ENCODE measurements around the gene WT1. TPM values are rescaled to one million over a fixed set of nuclear protein-coding genes. Genes with fewer than 3 reads are reported as not detected.

Gene WT1
- total and polyA plus RNA-seq, 2 donors: 0.05 to 2.3 TPM

DNA sequence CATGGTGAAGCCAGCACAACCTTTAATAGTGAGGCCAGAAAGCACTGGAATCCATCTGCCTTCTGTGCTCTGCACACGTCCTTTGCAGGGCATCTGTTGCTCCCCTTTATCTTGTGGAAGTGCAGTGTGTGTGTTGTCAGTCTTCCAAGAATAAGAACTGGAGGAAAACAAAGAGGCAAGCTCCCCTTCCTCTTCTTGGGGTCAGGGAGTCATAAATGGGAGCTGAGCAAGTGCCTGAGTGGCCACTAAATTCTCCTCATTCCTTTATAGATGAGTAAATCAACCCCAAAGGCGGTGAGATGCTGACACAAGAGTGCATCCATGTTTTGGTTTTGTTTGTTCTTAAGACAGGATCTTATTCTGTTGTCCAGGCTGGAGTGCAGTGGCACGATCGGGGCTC, 38.3 kb downstream of the WT1 start:
- Histone ChIP-seq H3K4me3 (ENCODE audit: low read depth, low read length) (no peak overlapping the region), H3K4me1 (ENCODE audit: insufficient read depth) (no peaks in the 10 kb centered on the region), H3K27ac (ENCODE audit: low read depth) (no peak overlapping the region), H3K36me3 (ENCODE audit: insufficient read depth) (no peaks in the 10 kb centered on the region)
- no peak for DNase-seq (ENCODE audit: extremely low spot score)
- 77% methylated on average over 4 of the region's 4 CpGs for WGBS

DNA sequence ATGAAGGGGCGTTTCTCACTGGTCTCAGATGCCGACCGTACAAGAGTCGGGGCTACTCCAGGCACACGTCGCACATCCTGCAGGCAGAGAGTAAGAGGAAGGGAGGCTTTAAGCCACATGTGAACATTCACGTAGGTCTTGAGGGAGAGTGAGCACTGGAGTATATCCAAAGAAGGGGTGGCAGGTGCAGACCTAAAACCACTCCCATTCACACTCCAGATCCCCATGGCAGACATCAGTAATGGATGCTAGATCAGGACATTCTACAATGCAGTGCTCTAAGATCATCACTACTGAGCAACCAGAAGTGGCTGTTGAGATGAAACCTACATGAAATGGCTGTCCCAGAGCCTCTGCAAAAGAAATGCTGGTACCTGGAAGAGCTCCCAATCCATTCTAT, 39.0 kb downstream of the WT1 start:
- Histone ChIP-seq H3K4me1 (ENCODE audit: insufficient read depth) (no peaks in the 10 kb centered on the region), H3K27ac (ENCODE audit: low read depth) (no peak overlapping the region), H3K4me3 (ENCODE audit: low read depth, low read length) (no peak overlapping the region), H3K36me3 (ENCODE audit: insufficient read depth) (no peaks in the 10 kb centered on the region)
- WGBS: 84% methylated on average over 7 of the region's 7 CpGs
- no peak for DNase-seq (ENCODE audit: extremely low spot score)

GRCh38 chr11:32395127-32395526, 40.2 kb downstream of the WT1 start:
- 58% methylated on average over 4 of the region's 4 CpGs for WGBS

DNA sequence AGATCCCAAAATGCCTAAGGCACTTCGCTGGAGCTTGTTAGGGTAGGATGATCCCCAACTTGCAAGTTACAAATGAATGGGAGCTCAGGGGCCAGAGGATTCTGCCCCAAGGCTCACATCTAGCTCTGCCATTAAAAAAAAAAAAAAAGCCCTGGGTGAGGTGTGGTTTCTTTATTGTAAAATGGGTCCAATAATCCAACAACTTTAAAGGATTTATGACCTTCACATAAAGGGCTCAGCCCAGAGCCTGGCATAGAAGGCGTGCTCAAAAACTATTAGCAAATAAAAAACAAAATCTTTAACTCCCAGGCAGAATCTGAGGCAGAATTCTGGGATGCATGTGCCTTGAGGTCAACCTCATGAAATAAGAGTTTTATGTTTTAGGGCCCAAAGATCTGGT, 42.5 kb downstream of the WT1 start:
- Histone ChIP-seq H3K4me3 (ENCODE audit: low read depth, low read length) (no peak overlapping the region), H3K36me3 (ENCODE audit: insufficient read depth) (no peaks in the 10 kb centered on the region), H3K4me1 (ENCODE audit: insufficient read depth) (no peaks in the 10 kb centered on the region), H3K27ac (ENCODE audit: low read depth) (no peak overlapping the region)
- DNase-seq (ENCODE audit: extremely low spot score): no peak
- 66% methylated on average over 2 of the region's 2 CpGs for WGBS

More at GRCh38 chr11:32395127-32395526, 40.2 kb downstream of the WT1 start:
- Histone ChIP-seq H3K27ac (ENCODE audit: low read depth) (no peak overlapping the region), H3K4me1 (ENCODE audit: insufficient read depth) (no peaks in the 10 kb centered on the region), H3K4me3 (ENCODE audit: low read depth, low read length) (no peak overlapping the region), H3K36me3 (ENCODE audit: insufficient read depth) (no peaks in the 10 kb centered on the region)
- DNase-seq (ENCODE audit: extremely low spot score): no peak

DNA sequence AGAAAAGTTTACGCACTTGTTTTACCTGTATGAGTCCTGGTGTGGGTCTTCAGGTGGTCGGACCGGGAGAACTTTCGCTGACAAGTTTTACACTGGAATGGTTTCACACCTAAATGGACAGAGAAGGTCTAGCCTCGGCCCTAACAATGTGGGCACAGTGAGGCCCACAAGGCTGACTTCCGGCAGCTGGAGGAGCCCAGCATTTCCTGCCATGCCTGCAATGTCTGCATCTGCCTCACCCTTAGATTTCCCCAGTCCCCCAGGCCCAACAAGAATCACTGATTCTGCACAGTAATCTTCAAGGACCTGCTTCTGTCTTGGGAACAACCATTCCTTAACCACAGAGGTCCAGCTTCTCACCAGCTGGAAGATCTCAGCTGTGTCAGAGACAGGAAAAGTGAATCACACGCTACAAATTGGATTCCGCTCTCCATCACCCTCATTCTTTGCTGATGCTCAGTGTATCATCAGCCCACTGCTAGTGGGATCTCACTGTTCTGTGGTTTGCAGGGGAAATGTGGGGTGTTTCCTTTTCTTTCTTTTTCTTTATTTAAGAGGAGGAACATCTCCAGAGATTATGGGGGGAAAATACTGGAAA, 43.3 kb downstream of the WT1 start:
- H3K4me3 ChIP-seq (ENCODE audit: low read depth, low read length): no peak overlapping the region
- H3K4me1 ChIP-seq (ENCODE audit: insufficient read depth): no peaks in the 10 kb centered on the region
- DNase-seq (ENCODE audit: extremely low spot score): no peak
- no peak overlapping the region for H3K27ac ChIP-seq (ENCODE audit: low read depth)
- no peaks in the 10 kb centered on the region for H3K36me3 ChIP-seq (ENCODE audit: insufficient read depth)
- whole genome bisulfite sequencing: 78% methylated on average over 8 of the region's 8 CpGs

- no peaks in the 10 kb centered on the region for H3K4me1 ChIP-seq (ENCODE audit: insufficient read depth)
- H3K36me3 ChIP-seq (ENCODE audit: insufficient read depth): no peaks in the 10 kb centered on the region
- no peak for DNase-seq (ENCODE audit: extremely low spot score)
- no peak overlapping the region for H3K27ac ChIP-seq (ENCODE audit: low read depth)
- H3K4me3 ChIP-seq (ENCODE audit: low read depth, low read length): no peak overlapping the region
- 84% methylated on average over 3 of the region's 3 CpGs for WGBS
These were observed 43.9 kb downstream of the WT1 start for GRCh38 chr11:32391479-32391878.

- DNase-seq (ENCODE audit: extremely low spot score): no peak
- Histone ChIP-seq H3K36me3 (ENCODE audit: insufficient read depth) (no peaks in the 10 kb centered on the region), H3K4me1 (ENCODE audit: insufficient read depth) (no peaks in the 10 kb centered on the region), H3K4me3 (ENCODE audit: low read depth, low read length) (no peak overlapping the region), H3K27ac (ENCODE audit: low read depth) (no peak overlapping the region)
- 100% methylated on average over 1 of the region's 1 CpG for WGBS
These were observed 44.6 kb downstream of the WT1 start for GRCh38 chr11:32390712-32391111.

DNA sequence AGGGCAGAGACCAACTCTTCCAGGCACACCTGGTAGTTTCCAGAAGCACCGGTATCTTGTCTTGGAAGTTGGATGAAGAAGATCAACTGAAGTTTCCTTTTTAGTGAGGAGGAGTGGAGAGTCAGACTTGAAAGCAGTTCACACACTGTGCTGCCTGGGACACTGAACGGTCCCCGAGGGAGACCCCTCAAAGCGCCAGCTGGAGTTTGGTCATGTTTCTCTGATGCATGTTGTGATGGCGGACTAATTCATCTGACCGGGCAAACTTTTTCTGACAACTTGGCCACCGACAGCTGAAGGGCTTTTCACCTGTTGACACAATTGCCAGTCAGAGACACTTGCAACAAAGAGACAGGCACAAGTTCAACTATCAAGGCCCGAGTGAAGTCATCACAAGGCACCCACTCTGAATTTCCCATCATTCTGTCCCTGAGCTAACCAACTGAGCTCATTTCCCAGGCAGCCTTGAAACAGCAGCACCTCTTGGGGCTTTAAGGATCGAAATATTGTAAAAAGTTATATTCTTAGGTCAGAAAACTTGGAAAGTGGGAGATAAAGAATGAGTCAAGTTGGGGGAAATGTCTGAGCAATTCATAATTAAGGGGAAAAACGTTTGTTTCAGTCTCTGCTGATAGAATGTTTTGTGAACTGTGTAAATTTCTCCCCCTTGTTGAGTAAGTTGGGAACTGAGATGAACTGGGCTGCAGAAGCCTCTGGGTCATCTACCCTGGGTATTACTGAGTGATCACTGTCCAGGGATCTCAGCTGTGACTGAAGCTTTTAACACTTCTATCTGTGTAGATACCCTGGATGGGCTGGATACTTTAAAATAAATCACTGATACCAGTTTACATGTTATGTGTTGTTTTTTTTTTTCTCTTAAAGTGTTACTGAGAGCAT, 46.2 kb downstream of the WT1 start:
- H3K36me3 ChIP-seq (ENCODE audit: insufficient read depth): no peaks in the 10 kb centered on the region
- no peak for DNase-seq (ENCODE audit: extremely low spot score)
- no peaks in the 10 kb centered on the region for H3K4me1 ChIP-seq (ENCODE audit: insufficient read depth)
- H3K27ac ChIP-seq (ENCODE audit: low read depth): no peak overlapping the region
- H3K4me3 ChIP-seq (ENCODE audit: low read depth, low read length): no peak overlapping the region
- WGBS: 87% methylated on average over 10 of the region's 10 CpGs

DNA sequence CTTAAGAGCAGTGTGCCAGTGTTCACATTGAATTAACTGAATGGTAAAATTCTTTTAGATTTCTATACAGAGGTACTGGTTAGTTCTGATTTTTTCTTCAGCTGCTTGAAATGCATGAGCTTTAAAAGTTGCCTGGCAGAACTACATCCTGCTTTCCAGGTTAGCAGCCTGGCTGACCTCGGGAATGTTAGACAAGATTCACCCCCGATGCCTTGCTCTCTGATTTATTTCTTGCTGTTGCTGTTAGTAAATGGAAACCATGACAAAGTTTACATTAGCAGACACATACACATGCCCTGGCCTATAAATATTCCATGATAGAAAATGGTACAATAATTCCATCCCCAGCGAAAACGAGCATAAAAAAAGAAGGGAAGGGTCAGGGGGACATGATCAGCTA, 47.0 kb downstream of the WT1 start:
- no peak overlapping the region for H3K27ac ChIP-seq (ENCODE audit: low read depth)
- no peak for DNase-seq (ENCODE audit: extremely low spot score)
- no peaks in the 10 kb centered on the region for H3K4me1 ChIP-seq (ENCODE audit: insufficient read depth)
- H3K4me3 ChIP-seq (ENCODE audit: low read depth, low read length): no peak overlapping the region
- H3K36me3 ChIP-seq (ENCODE audit: insufficient read depth): no peaks in the 10 kb centered on the region
- WGBS: 32% methylated on average over 4 of the region's 4 CpGs

DNA sequence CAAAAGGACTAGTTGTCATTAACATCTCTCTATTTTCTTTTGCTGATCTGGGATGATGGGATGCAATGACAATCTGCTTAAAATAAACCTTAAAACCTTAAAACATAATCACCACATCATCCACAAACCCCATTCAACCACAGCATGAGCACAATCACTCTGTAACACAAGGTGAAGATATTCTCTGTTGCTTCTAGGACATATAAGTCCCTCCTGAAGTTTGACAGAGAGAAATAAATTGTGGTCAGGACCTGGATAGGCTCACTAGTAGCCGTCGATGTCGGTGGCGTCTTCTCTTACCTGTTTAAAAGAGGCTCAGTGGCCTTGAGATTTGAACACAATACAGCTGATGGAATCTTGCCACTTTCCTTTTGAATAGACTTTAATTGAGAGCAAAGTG, 47.9 kb downstream of the WT1 start:
- DNase-seq (ENCODE audit: extremely low spot score): no peak
- Histone ChIP-seq H3K4me1 (ENCODE audit: insufficient read depth) (no peaks in the 10 kb centered on the region), H3K4me3 (ENCODE audit: low read depth, low read length) (no peak overlapping the region), H3K27ac (ENCODE audit: low read depth) (no peak overlapping the region), H3K36me3 (ENCODE audit: insufficient read depth) (no peaks in the 10 kb centered on the region)
- 81% methylated on average over 4 of the region's 4 CpGs for WGBS

DNA sequence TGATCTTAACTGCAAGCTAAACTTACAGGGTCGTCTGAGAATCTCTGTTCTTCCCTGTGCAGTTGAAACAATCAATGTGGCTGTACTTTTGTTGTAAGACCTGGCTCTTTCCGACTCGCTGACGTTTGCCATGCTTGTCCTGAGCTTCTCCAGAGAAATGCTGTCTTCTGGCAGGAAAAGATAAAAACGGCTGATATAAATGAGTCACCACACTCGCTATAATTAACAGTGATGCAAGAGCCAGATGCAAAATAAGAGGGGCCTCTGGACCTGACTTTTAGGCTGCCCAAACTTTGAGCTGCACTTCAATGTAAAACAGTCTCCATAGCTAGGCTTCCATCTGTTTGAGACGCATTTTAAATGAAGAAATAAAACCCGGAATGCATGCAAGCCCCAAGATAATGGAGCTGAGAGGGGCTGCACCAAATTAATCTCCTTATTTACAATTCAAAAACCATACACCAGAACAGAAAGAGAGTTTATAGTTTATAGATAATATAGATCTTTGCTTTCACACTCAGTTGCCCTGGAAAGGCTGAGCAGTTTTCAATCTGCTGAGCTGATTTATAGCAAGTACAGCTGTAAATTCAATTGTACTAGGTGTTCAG, 48.5 kb downstream of the WT1 start:
- no peaks in the 10 kb centered on the region for H3K36me3 ChIP-seq (ENCODE audit: insufficient read depth)
- H3K4me3 ChIP-seq (ENCODE audit: low read depth, low read length): no peak overlapping the region
- DNase-seq (ENCODE audit: extremely low spot score): no peak
- WGBS: 9% methylated on average over 8 of the region's 8 CpGs
- H3K4me1 ChIP-seq (ENCODE audit: insufficient read depth): no peaks in the 10 kb centered on the region
- H3K27ac ChIP-seq (ENCODE audit: low read depth): no peak overlapping the region

GRCh38 chr11:32385998-32386397, 49.3 kb downstream of the WT1 start:
- Histone ChIP-seq H3K36me3 (ENCODE audit: insufficient read depth) (no peaks in the 10 kb centered on the region), H3K4me1 (ENCODE audit: insufficient read depth) (no peaks in the 10 kb centered on the region), H3K27ac (ENCODE audit: low read depth) (no peak overlapping the region), H3K4me3 (ENCODE audit: low read depth, low read length) (no peak overlapping the region)
- 30% methylated on average over 2 of the region's 2 CpGs for WGBS
- no peak for DNase-seq (ENCODE audit: extremely low spot score)

DNA sequence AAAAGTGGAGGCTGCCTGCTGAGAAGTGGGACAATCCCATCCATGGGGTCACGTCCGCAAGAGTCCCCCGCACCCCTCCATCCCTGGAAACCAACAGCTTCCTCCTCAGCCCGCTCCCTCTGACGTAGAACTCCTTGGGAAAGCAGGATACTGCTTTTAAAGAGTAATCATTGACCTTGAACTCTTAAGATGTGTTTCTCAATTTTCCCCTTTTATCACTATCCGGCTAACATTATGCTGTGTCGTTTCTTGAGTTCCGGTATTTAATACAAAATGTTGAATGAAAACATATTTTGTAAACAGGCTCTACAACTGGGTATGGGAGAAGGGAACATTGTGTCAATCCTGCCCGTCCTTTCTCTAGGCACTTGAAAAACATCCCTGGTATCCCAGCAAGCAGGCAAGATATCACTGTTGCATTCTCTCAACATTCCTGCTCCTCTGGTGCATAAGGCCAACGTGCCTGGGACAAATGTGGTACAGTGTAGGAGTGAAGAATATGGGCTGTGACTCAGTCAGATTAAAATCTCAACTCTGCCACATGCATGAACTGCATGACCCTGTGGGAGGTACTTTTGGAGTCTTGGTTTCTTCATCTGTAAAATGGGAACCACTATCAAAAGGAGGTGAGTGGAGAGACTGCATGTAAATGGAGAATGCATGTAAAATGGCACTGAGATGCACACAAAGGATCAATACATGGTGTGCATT, 52.8 kb downstream of the WT1 start:
- H3K27ac ChIP-seq (ENCODE audit: low read depth): no peak overlapping the region
- H3K36me3 ChIP-seq (ENCODE audit: insufficient read depth): no peaks in the 10 kb centered on the region
- no peak for DNase-seq (ENCODE audit: extremely low spot score)
- 82% methylated on average over 10 of the region's 10 CpGs for WGBS
- H3K4me1 ChIP-seq (ENCODE audit: insufficient read depth): no peaks in the 10 kb centered on the region
- H3K4me3 ChIP-seq (ENCODE audit: low read depth, low read length): no peak overlapping the region

Data from urinary bladder (tissue), 4 donors.